MM.1S (cell line): ENCODE results near the gene CCDC86.

ENCODE experiments used
- DNase-seq: peaks from one replicate; pipeline ENCODE4 v3.0.0-alpha.2; 2015
- H2AFZ ChIP-seq: fragments of 300-600 bp; sonication (generic); 2 replicates; pipeline ENCODE4 v1.6.0; 2016; ENCODE audit warnings: antibody characterized with exemption, low read length
- H3F3A ChIP-seq: fragments of 300-600 bp; sonication (generic); 2 replicates; pipeline ENCODE4 v1.6.1; 2016; ENCODE audit warnings: mild to moderate bottlenecking, antibody characterized with exemption, low read length, moderate library complexity, mixed read lengths; ENCODE audit not compliant: insufficient read depth
- H3K27ac ChIP-seq: fragments of 300-600 bp; sonication (generic); 2 replicates; pipeline ENCODE4 v1.5.1; 2016; ENCODE audit warnings: mild to moderate bottlenecking, low read length
- H3K27me3 ChIP-seq: fragments of 300-600 bp; sonication (generic); replicated peaks from 2 replicates; pipeline ENCODE4 v1.6.0; 2016; ENCODE audit warnings: low read length; ENCODE audit not compliant: insufficient read depth
- H3K36me3 ChIP-seq: fragments of 300-600 bp; sonication (generic); replicated peaks from 2 replicates; pipeline ENCODE4 v1.6.1; 2016; ENCODE audit warnings: mild to moderate bottlenecking, low read length, mixed read lengths; ENCODE audit not compliant: insufficient read depth
- H3K4me1 ChIP-seq: fragments of 300-600 bp; sonication (generic); 2 replicates; pipeline ENCODE4 v1.6.1; 2016; ENCODE audit warnings: low read length, mixed read lengths
- H3K4me2 ChIP-seq: fragments of 300-600 bp; sonication (generic); 2 replicates; pipeline ENCODE4 v1.6.0; 2016; ENCODE audit warnings: low read depth, low read length
- H3K4me3 ChIP-seq: fragments of 300-600 bp; sonication (generic); 2 replicates; pipeline ENCODE4 v1.5.1; 2016; ENCODE audit warnings: low read length, mixed read lengths
- H3K79me2 ChIP-seq: fragments of 300-600 bp; sonication (generic); 2 replicates; pipeline ENCODE4 v1.6.1; 2016; ENCODE audit warnings: mixed run types, low read length, mixed read lengths
- H3K9ac ChIP-seq: fragments of 300-600 bp; sonication (generic); 2 replicates; pipeline ENCODE4 v1.6.1; 2016; ENCODE audit warnings: low read length, mixed read lengths
- H3K9me2 ChIP-seq: fragments of 300-600 bp; sonication (generic); replicated peaks from 2 replicates; pipeline ENCODE4 v1.6.1; 2016; ENCODE audit warnings: mild to moderate bottlenecking, low read length, mixed read lengths; ENCODE audit not compliant: insufficient read depth
- H3K9me3 ChIP-seq: fragments of 300-600 bp; sonication (generic); replicated peaks from 2 replicates; pipeline ENCODE4 v1.6.1; 2016; ENCODE audit warnings: mild to moderate bottlenecking, low read length, mixed read lengths; ENCODE audit not compliant: insufficient read depth
- H4K20me1 ChIP-seq: fragments of 300-600 bp; sonication (generic); 2 replicates; pipeline ENCODE4 v1.6.1; 2016; ENCODE audit warnings: mild to moderate bottlenecking, low read length, moderate library complexity, mixed read lengths; ENCODE audit not compliant: insufficient read depth
- EZH2 ChIP-seq: fragments of 300-600 bp; sonication (generic); optimal IDR thresholded peaks from 2 replicates; pipeline ENCODE3; 2017; ENCODE audit warnings: low read depth, mild to moderate bottlenecking, antibody characterized with exemption, low read length, mixed read lengths
- EZH2phosphoT487 ChIP-seq: fragments of 300-600 bp; sonication (generic); IDR thresholded peaks from 2 replicates; pipeline ENCODE4 v1.6.1; 2018; ENCODE audit warnings: antibody characterized with exemption, low read length
- TF ChIP-seq, protein P1 (sequence below): fragments of 300-600 bp; sonication (generic); IDR thresholded peaks from 2 replicates; pipeline ENCODE4 v1.5.1; 2016; ENCODE audit warnings: antibody characterized with exemption, low read length, mixed read lengths

Gene CCDC86

DNA sequence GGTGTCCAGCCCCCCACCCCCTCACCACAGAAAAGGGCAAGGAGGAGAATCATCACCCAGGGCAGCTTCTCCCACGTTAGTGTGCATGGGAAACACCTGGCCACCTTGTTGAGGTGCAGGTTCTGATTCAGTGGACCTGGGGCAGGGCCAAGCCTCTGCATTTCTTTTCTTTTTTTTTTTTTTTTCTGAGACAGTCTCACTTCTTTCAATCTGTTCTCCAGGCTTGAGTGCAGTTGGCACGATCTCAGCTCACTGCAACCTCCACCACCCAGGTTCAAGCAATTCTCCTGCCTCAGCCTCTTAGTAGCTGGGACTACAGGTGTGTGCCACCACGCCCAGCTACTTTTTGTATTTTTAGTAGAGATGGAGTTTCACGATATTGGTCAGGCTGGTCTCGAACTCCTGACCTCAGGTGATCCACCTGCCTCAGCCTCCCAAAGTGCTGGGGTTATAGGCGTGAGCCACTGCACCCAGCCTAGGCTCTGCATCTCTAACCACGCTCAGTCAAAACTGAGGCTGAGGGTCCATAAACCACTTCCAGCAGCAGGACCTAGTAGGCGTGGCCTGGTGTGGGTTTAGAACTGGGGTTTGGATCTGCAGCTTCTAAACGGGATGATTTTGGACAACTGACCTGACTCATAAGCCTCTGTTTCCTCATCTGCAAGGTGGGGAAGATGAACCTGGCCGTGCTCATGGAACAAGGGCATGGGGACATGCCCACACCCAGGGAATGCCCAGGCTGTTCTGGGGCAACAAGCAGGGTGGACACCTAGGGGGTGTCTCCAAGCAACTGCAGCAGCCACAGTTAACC is 26.2 kb downstream of the CCDC86 start:
- H2AFZ ChIP-seq = no peak overlapping the region
- H3K9me3 ChIP-seq = no peaks in the 10 kb centered on the region
- no peak overlapping the region for H3K27ac ChIP-seq
- no peaks in the 10 kb centered on the region for H4K20me1 ChIP-seq
- TF ChIP-seq EZH2 = no peak
- TF ChIP-seq EZH2phosphoT487 = no peak
- TF ChIP-seq, protein P1, sequence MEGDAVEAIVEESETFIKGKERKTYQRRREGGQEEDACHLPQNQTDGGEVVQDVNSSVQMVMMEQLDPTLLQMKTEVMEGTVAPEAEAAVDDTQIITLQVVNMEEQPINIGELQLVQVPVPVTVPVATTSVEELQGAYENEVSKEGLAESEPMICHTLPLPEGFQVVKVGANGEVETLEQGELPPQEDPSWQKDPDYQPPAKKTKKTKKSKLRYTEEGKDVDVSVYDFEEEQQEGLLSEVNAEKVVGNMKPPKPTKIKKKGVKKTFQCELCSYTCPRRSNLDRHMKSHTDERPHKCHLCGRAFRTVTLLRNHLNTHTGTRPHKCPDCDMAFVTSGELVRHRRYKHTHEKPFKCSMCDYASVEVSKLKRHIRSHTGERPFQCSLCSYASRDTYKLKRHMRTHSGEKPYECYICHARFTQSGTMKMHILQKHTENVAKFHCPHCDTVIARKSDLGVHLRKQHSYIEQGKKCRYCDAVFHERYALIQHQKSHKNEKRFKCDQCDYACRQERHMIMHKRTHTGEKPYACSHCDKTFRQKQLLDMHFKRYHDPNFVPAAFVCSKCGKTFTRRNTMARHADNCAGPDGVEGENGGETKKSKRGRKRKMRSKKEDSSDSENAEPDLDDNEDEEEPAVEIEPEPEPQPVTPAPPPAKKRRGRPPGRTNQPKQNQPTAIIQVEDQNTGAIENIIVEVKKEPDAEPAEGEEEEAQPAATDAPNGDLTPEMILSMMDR = no peak
- no peaks in the 10 kb centered on the region for H3K36me3 ChIP-seq
- no peaks in the 10 kb centered on the region for H3K9me2 ChIP-seq
- no peak overlapping the region for H3K4me3 ChIP-seq
- H3K9ac ChIP-seq = no peak overlapping the region
- peaks cover 63% of the 10 kb centered on the region for H3K4me1 ChIP-seq
- H3K27me3 ChIP-seq = no peaks in the 10 kb centered on the region
- no peak overlapping the region for H3K4me2 ChIP-seq
- DNase-seq = no peak
- peaks cover 20% of the 10 kb centered on the region for H3F3A ChIP-seq
- H3K79me2 ChIP-seq = no peaks in the 10 kb centered on the region

DNA sequence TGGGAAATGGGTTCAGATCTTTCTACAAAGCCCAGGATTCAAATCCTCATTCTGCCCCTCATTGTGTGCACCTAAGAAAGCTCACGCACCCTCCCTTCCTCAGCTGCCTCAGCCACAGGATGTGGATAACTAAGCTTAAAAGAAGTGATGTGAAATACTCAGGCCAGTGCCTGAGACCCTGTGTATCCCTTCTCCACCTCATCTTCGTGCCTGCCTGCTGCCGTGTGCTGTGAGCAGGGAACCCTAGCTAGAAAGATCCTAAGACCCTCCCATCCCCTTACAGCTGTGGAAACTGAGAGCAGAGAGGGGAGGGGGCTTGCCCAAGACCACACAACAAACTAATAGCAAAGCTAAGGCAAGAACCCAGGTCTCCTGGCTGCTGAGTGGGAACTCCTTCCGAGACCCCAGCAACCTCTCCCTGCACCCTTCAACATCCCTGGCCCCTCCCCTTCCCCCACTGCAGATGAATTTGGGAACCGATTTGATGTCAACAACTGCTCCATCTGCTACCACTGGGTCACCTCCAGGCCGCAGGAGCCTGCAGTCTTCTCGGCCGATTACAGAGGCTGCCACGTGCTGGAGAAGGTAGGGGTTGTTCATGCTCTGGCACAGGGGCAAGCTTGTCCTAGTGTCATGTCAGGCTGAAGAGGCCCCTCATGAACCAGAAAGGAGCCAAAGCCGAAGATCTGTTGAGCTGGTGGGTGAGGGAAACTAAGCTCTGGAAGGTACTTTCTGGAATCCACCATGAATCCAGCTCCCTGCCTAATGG is 27.0 kb downstream of the CCDC86 start:
- Histone ChIP-seq H4K20me1 (no peaks in the 10 kb centered on the region), H3K4me2 (no peak overlapping the region), H3K36me3 (no peaks in the 10 kb centered on the region), H3F3A (peaks cover 20% of the 10 kb centered on the region), H3K27ac (peak overlapping the region; percentile 100; the same call in 1 of the 2 replicates), H3K9ac (no peak overlapping the region), H3K4me1 (peaks cover 63% of the 10 kb centered on the region), H3K4me3 (no peak overlapping the region), H3K27me3 (no peaks in the 10 kb centered on the region), H2AFZ (no peak overlapping the region), H3K9me3 (no peaks in the 10 kb centered on the region), H3K79me2 (no peaks in the 10 kb centered on the region), H3K9me2 (no peaks in the 10 kb centered on the region)
- DNase-seq = no peak
- no peak for TF ChIP-seq EZH2
- no peak for TF ChIP-seq EZH2phosphoT487
- TF ChIP-seq, protein P1 = no peak

DNA sequence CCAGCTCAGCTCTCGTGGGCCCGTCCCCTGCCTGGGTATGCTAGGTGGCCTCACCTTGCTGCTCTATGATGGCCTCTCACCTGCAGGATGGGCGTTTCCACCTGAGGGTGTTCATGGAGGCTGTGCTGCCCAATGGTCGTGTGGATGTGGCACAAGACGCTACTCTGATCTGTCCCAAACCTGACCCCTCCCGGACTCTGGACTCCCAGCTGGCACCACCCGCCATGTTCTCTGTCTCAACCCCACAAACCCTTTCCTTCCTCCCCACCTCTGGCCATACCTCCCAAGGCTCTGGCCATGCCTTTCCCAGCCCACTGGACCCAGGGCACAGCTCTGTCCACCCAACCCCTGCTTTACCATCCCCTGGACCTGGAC is 27.5 kb downstream of the CCDC86 start:
- no peaks in the 10 kb centered on the region for H3K9me2 ChIP-seq
- TF ChIP-seq EZH2 = no peak
- TF ChIP-seq, protein P1 = no peak
- no peak for TF ChIP-seq EZH2phosphoT487
- peak overlapping the region; percentile 100 for H3K27ac ChIP-seq
- H4K20me1 ChIP-seq = no peaks in the 10 kb centered on the region
- peak overlapping the region; percentile 71 for H3K9ac ChIP-seq
- DNase-seq = no peak
- H3K27me3 ChIP-seq = no peaks in the 10 kb centered on the region
- H3K4me3 ChIP-seq = no peak overlapping the region
- H3K4me2 ChIP-seq = peak overlapping the region; percentile 78
- peaks cover 20% of the 10 kb centered on the region for H3F3A ChIP-seq
- no peaks in the 10 kb centered on the region for H3K79me2 ChIP-seq
- H3K9me3 ChIP-seq = no peaks in the 10 kb centered on the region
- no peaks in the 10 kb centered on the region for H3K36me3 ChIP-seq
- H2AFZ ChIP-seq = no peak overlapping the region
- H3K4me1 ChIP-seq = peaks cover 63% of the 10 kb centered on the region
